Mucosa of descending colon (tissue), 3 donors: ENCODE measurements around the gene CSH2. TPM values are rescaled to one million over a fixed set of nuclear protein-coding genes. Genes with fewer than 3 reads are reported as not detected.
"Not testable (repeated sequence)": the region's sequence is repeated elsewhere in the genome, so short reads cannot be mapped to it uniquely, and the experiment has no call there.

ENCODE experiments used
- ATAC-seq: fragments of 200-7000 bp; cut with Tn5 transposase; one replicate; pipeline ENCODE4 v1.9.1; 2020; ENCODE audit warnings: mild to moderate bottlenecking, moderate library complexity
- DNase-seq, 3 donors: peaks; one replicate each; pipeline ENCODE4 v3.0.0-alpha.2; 2020
- H3K36me3 ChIP-seq: fragments of 200-600 bp; one replicate; pipeline ENCODE4 v1.8.0; 2021; ENCODE audit warnings: low read depth, mild to moderate bottlenecking
- H3K4me1 ChIP-seq: fragments of 200-600 bp; one replicate; pipeline ENCODE4 v1.8.0; 2021; ENCODE audit warnings: low read depth, mild to moderate bottlenecking
- H3K4me3 ChIP-seq: fragments of 200-600 bp; one replicate; pipeline ENCODE4 v1.8.0; 2021; ENCODE audit warnings: mild to moderate bottlenecking
- H3K9me3 ChIP-seq: fragments of 200-600 bp; one replicate; pipeline ENCODE4 v1.8.0; 2021; ENCODE audit warnings: mild to moderate bottlenecking
- intact Hi-C, 2 donors: fragments of 100-400 bp; cut with DNase I in 1 of 2; cut with micrococcal nuclease in 1 of 2; formaldehyde crosslinking; loops; one replicate each; pipeline versions ENCODE4 v1.11.0 to v1.11.1; 2022; cut with DNase I, micrococcal nuclease
- total RNA-seq, 3 donors: library from RNA; stranded (reverse); fragmentation: NEBNext Ultra II Directional in 2 of 3; extraction: Animal tissue kit (Norgen Biotek cat#: 25700) in 2 of 3; gene quantifications; one replicate each; pipeline versions ENCODE4 v1.2.1 to v1.2.4, GENCODE V29; 2021 to 2023
- TF ChIP-seq, protein P1 (sequence below): fragments of 200-600 bp; IDR thresholded peaks from one replicate; pipeline ENCODE4 v1.8.0; 2022; ENCODE audit warnings: antibody characterized with exemption, mild to moderate bottlenecking
- donor health status: DM: no; HTN: no; CAD: no; lungs with moderate emphysema.
- donor health status: DM: no; HTN: no; CAD: no.
- donor health status: DM: no; HTN: yes; CAD: no.

Gene CSH2
- total RNA-seq, 3 donors from 2014 or later, result not detected

DNA sequence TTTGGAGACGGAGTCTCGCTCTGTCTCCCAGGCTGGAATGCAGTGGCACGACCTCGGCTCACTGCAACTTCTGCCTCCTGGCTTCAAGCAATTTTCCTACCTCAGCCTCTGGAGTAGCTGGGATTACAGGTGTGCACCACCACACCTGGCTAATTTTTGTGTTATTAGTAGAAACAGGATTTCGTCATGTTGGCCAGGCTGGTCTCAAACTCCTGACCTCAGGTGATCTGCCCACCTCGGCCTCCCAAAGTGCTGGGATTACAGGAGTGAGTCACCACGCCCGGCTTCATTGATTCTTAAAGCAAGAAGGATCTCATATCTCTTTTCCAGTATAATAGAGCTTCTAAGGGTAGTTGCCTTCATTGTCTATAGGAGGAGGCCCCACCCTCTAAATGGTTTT lies 31.3 kb upstream of the CSH2 start:
- H3K4me3 ChIP-seq, H3K36me3 ChIP-seq, H3K9me3 ChIP-seq, ATAC-seq, H3K4me1 ChIP-seq, intact Hi-C loops: not testable (repeated sequence)
- DNase-seq, result peak in 1 of 3 donors; percentile 6

DNA sequence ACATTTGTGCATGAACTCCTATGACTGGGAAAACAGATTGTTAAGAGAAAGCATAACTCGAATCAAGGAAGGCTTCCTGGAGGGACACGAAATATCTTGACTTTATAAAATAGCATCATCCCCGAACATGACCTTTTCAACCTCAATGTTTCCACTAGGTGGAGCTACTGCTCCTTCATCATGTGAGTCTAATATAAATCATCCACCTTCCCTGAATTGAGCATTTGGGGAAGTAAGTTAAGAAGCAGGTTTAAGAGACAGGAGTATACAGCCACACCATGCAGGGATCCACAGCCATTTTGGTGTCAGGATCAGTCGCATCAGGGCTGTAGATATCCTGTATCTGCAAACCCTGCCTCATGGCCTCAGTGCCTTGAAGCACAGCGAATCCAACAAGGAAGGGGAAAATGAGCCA lies 30.3 kb upstream of the CSH2 start:
- H3K9me3 ChIP-seq, H3K36me3 ChIP-seq, H3K4me1 ChIP-seq, intact Hi-C loops, H3K4me3 ChIP-seq: not testable (repeated sequence)
- ATAC-seq (peak; percentile 54), DNase-seq (peak in 2 of 3 donors; percentile 5 to 58)

DNA sequence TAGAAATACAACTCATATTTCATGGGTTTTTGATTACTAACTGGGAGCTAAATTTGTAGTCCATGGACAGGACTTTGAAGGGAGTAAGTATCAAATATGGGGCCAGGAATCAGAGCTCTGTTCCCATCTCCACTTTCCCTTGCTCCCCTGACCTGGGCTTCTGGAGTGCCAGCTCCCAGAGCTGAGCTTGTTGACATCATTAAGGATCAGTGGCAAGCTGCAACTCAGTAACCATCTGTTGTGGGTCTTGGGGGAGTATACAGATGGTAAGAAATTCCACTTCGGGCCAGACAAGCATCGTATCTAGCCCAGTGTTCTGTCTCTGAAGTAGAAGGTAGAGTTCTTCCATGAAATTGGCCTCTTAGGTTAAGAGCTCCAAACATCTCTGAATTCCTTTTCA lies 28.5 kb upstream of the CSH2 start:
- H3K9me3 ChIP-seq, intact Hi-C loops, H3K4me1 ChIP-seq, H3K36me3 ChIP-seq, ATAC-seq, H3K4me3 ChIP-seq, DNase-seq: not testable (repeated sequence)

DNA sequence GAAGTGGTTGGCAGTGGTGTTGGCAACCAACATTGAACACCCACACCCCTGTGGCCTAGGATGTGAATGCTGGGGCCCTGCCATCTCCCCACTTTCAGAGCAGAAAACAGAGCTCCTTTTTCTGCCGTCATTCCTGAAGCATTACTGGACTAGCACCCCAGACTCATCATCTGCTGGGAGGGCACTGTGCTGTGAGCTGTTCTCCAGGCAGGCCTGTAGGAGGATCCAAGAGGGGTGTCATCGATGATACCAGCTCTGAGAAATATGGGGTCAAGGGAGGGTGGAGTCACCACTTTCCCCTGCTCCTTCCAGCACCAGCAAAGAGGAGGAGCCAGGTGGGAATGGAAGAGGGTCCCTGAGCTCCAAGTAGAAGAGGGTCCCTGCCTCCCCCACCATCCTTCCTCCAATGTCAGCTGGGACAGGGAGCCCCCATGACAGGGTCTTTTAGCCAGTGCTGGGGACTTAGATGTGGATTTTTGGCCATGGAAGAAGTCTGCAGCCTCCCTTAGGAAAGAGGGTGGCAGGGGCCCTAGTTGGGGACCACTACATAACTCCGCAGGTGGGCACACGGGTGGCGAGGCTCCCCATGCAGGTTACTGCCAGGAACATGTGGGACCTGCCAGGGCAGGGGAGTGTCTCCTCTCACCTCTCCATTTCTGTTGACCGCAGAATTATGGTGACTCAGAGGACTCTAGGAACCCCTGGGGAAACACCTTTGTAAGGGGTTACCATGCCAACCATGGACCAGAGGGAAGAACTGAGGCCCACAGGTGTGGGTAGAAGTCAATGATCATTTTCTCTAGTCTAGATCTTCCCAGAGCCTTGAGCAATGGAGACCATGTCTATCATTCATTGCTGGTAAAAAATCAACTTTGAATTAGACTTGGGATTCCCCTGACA lies 25.7 kb upstream of the CSH2 start:
- ATAC-seq, intact Hi-C loops: not testable (repeated sequence)

DNA sequence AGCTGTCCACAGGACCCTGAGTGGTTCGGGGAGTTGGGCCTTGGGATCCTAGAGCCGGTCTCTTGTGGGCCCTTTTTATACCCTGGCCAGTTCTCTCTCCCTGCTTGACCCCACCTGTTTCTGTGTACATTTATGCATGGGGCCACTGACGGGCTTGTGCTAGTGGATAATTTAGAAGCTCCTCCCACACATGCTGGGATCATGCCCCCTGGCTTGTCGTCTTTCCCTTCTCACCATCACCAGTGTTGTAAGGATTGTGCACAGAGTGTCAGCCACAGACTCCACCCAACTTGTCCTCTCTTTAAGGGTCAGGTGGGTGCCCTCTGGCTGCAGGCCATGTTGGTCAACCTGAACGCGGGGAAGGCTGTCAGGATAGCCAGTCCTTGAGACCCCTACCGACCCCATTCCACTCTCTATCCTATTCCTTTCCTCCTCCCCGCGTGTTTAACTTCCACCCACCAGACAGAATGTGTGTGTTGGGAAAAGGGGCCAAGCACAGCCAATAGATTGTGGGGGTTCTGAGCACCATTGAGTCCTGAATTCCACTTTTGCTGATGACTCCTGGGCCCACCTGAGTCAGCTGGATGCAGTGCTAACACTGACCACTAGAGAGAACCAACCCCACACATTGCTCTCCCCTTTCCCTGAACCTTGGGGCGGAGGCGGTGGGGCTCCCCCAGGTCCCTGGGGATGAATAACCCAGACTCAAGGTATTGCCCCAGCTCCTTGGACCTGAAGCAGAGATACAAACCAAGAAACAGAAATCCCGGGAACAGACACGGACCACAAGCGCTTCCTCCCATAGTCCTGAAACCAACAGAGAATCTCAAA lies 23.3 kb upstream of the CSH2 start, which contains the start of gene CSH1:
CSH1 (minus strand) TSS at position 51 of the 831 bp plus-strand sequence. CDS start 63 bp downstream, outside the sequence.
- H3K36me3 ChIP-seq, H3K4me3 ChIP-seq, H3K9me3 ChIP-seq, H3K4me1 ChIP-seq, intact Hi-C loops, ATAC-seq, DNase-seq: not testable (repeated sequence)

More for the DNA sequence above, 25.7 kb upstream of the CSH2 start:
- not testable (repeated sequence) for DNase-seq, H3K36me3 ChIP-seq, H3K9me3 ChIP-seq, H3K4me3 ChIP-seq, H3K4me1 ChIP-seq

DNA sequence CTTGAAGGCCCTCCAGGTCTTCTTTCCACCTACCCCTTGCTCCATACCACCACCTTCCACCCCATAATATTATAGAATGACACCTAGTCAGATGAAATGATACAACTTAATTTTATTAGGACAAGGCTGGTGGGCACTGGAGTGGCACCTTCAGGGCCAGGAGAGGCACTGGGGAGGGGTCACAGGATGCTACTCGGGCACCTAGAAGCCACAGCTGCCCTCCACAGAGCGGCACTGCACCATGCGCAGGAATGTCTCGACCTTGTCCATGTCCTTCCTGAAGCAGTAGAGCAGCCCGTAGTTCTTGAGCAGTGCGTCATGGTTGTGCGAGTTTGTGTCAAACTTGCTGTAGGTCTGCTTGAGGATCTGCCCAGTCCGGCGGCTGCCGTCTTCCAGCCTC lies 21.3 kb upstream of the CSH2 start:
- H3K4me3 ChIP-seq, DNase-seq, H3K36me3 ChIP-seq, H3K4me1 ChIP-seq, H3K9me3 ChIP-seq, ATAC-seq, intact Hi-C loops: not testable (repeated sequence)

DNA sequence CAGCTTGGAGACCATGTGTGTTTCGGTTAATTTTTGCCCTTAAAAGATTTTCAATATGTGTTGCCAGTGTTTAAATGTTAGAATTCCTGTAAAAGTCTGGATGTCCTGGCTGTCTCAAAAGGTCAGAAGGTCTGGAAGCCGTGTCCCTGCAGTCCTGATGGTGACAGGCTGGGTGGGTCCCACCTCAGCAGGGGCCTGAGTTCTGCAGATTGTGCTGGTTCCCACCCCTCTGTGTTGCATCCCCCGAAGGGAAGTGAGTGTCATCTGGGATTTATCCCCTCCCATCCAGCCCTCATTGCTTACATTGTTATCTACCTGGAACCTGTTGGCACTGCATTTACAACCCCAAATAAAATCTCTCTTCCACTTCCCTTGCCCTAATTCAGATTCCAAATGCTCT lies 20.5 kb upstream of the CSH2 start:
- H3K9me3 ChIP-seq, ATAC-seq, intact Hi-C loops, H3K4me3 ChIP-seq, DNase-seq, H3K36me3 ChIP-seq, H3K4me1 ChIP-seq: not testable (repeated sequence)

DNA sequence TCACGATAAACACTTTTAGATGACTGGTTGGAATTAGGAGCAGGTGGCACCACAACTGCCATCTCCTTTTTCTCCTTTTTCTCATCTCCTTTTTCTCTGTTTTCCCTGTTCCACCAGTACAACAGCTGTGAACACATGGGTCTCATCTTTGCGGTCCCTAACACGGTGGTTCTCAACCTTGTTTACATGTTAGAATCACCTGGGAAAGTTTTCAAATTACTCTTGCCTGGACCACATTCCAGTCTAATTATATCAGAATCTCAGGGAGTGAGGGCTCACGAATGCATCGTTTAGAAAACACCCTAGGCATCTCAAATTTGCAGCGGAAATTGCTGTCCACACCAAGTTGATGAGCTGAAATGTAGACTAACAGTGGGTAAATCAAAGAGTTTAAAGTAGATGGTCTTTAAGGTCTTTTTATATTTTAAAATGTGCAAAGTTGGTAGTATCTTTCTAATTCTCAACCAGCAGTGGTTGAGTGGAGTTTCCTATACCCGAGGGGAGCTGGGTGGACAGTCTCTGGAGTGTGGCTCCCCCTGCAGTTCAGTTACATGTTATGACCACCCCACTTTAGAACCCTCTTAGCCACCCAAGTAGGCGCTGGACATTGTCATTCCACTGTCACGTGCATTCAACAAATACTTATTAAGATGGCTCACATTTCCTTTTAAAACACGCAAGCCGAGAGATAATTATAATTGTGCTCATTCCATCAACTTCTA lies 19.0 kb upstream of the CSH2 start:
- H3K36me3 ChIP-seq, H3K4me1 ChIP-seq, H3K4me3 ChIP-seq, DNase-seq, ATAC-seq, H3K9me3 ChIP-seq, intact Hi-C loops: not testable (repeated sequence)

DNA sequence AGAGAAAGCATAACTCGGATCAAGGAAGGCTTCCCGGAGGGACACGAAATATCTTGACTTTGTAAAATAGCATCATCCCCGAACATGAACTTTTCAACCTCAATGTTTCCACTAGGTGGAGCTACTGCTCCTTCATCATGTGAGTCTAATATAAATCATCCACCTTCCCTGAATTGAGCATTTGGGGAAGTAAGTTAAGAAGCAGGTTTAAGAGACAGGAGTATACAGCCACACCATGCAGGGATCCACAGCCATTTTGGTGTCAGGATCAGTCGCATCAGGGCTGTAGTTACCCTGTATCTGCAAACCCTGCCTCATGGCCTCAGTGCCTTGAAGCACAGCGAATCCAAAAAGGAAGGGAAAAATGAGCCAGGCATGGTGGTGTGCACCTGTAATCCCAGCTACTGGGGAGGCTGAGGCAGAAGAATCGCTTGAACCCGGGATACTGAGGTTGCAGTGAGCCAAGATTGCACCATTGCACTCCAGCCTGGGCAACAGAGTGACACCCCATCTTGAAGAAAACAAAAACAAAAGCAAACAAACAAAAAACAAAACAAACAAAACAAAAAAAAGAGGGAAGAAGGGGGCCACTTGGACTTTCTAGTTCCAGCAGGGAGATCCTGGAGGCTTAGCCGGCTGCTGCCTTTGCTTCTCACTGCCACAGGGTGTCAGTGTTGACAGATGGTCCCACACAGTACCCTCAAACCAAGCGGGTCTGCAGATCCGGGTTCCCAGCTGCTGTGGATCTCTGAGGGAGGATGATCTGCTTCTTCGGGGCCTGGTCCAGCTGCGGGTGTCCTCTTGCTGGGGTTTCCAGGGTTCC lies 15.8 kb upstream of the CSH2 start:
- H3K36me3 ChIP-seq, H3K9me3 ChIP-seq, H3K4me1 ChIP-seq, intact Hi-C loops, H3K4me3 ChIP-seq: not testable (repeated sequence)
- peak in 1 of 3 donors; percentile 46 for DNase-seq
- peak; percentile 45 for ATAC-seq
- TF ChIP-seq, protein P1, sequence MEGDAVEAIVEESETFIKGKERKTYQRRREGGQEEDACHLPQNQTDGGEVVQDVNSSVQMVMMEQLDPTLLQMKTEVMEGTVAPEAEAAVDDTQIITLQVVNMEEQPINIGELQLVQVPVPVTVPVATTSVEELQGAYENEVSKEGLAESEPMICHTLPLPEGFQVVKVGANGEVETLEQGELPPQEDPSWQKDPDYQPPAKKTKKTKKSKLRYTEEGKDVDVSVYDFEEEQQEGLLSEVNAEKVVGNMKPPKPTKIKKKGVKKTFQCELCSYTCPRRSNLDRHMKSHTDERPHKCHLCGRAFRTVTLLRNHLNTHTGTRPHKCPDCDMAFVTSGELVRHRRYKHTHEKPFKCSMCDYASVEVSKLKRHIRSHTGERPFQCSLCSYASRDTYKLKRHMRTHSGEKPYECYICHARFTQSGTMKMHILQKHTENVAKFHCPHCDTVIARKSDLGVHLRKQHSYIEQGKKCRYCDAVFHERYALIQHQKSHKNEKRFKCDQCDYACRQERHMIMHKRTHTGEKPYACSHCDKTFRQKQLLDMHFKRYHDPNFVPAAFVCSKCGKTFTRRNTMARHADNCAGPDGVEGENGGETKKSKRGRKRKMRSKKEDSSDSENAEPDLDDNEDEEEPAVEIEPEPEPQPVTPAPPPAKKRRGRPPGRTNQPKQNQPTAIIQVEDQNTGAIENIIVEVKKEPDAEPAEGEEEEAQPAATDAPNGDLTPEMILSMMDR, result peak; percentile 8

DNA sequence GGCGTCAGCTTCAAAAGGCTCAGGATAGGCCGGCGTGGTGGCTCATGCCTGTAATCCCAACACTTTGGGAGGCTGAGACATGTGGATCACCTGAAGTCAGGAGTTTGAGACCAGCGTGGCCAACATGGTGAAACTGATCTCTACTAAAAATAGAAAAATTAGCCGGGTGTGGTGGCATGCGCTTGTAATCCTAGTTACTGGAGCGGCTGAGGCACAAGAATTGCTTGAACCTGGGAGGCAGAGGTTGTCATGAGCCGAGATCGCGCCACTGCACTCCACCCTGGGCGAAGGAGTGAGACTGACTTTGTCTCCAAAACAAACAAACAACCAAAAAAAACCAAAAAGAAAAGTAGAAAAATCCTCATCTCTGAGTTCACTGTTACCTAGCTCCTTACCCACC lies 11.6 kb upstream of the CSH2 start:
- H3K36me3 ChIP-seq, H3K4me1 ChIP-seq, H3K9me3 ChIP-seq, DNase-seq, H3K4me3 ChIP-seq, intact Hi-C loops, ATAC-seq: not testable (repeated sequence)

DNA sequence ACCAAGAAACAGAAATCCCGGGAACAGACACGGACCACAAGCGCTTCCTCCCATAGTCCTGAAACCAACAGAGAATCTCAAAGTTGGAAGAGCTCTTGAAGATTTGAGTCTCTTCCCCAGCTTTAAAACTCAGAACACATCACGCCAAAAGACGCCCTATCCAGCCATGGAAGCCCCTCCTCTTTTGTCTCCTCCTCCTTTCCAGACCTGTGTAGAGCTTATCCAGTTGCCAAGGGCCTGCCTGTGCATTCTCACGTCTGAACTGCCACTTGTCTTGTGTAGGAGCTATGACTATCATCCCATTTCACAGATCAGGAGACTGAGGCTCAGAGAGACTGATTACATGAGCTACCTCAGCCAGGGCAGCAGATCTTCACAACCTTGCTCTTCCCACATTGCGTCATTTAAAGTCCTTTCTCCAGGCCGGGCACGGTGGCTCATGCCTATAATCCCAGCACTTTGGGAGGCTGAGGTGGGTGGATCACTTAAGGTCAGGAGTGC lies 9.2 kb upstream of the CSH2 start:
- H3K4me1 ChIP-seq, H3K4me3 ChIP-seq, H3K9me3 ChIP-seq, ATAC-seq, intact Hi-C loops, H3K36me3 ChIP-seq, DNase-seq: not testable (repeated sequence)
